Loucy (cell line): Measurements from ENCODE around the gene KIAA0825.

Source experiments
- CTCF ChIP-seq: fragments of 200-600 bp; sonication (generic); conservative IDR thresholded peaks from 2 replicates; pipeline ENCODE4 v1.5.1; 2014; ENCODE audit warnings: mild to moderate bottlenecking, antibody characterized with exemption, low read length
- EZH2phosphoT487 ChIP-seq: fragments of 200-600 bp; IDR thresholded peaks from 2 replicates; pipeline ENCODE4 v1.6.1; 2018; ENCODE audit warnings: antibody characterized with exemption, mild to moderate bottlenecking, moderate library complexity, borderline replicate concordance

DNA sequence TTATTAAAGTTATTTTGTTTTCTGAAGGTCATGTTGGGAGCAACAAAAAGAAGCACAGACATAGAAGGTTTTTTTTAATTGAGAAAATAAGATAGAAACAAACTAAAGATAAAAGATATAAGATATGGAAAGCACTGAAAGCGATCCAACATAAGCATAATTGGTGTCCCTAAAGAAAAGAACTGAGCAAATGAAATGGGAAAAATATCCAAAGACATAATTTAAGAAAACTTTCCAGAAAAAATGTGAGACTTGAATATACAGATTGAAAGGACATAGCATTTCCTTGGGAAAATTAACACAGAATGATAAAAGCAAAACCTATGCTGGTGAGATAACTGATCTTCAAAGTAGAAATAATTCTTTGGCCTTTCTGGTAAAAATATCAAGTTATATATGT, 289.3 kb downstream of the KIAA0825 start:
- TF ChIP-seq CTCF: no peak
- TF ChIP-seq EZH2phosphoT487: no peak
